IMR-90 (cell line): ENCODE results near the gene CSE1L. TPM values are rescaled to one million over a fixed set of nuclear protein-coding genes. Genes with fewer than 3 reads are reported as not detected.

Experiments
- ATAC-seq: fragments of 200-7000 bp; cut with Tn5 transposase; 2 replicates; pipeline ENCODE4 v1.9.1; 2020; ENCODE audit warnings: low read depth, mild to moderate bottlenecking, moderate library complexity
- BruUV-seq: library from RNA; stranded (reverse); fragments of 400-500 nt; replicated peaks from 2 replicates; lab custom pipeline; 2021; lab: Mats Ljungman, UMichigan
- CTCF ChIA-PET: fragments of 300-600 bp; formaldehyde crosslinking; extraction: SDS; loops from one replicate; lab custom pipeline; 2021; ENCODE audit warnings: antibody characterized with exemption; lab: Yijun Ruan, JAX
- POLR2A ChIA-PET: fragments of 300-600 bp; sonication (Branson Sonifier 250); formaldehyde crosslinking; loops from one replicate; lab custom pipeline; 2022; ENCODE audit warnings: antibody characterized with exemption; ENCODE audit not compliant: unreplicated experiment; lab: Charles Lee
- DNase-seq: peaks from one replicate; pipeline ENCODE4 v3.0.0; 2013
- H2AFZ ChIP-seq: replicated peaks from 2 replicates; pipeline ENCODE3; 2013; ENCODE audit warnings: low read length, mild to moderate bottlenecking; ENCODE audit not compliant: poor library complexity
- H2AK5ac ChIP-seq: 2 replicates; pipeline ENCODE4 v1.6.1; 2013; ENCODE audit warnings: low read depth, low read length, inconsistent platforms
- H2AK9ac ChIP-seq: replicated peaks from 2 replicates; pipeline ENCODE3; 2013; ENCODE audit warnings: mild to moderate bottlenecking, low read depth, low read length, moderate library complexity; ENCODE audit not compliant: poor library complexity
- H2BK120ac ChIP-seq: 2 replicates; pipeline ENCODE4 v1.6.1; 2013; ENCODE audit warnings: low read depth, low read length, inconsistent platforms
- H2BK15ac ChIP-seq: 3 replicates; pipeline ENCODE4 v1.6.1; 2013; ENCODE audit warnings: low read depth, low read length, inconsistent platforms
- H2BK20ac ChIP-seq: 2 replicates; pipeline ENCODE4 v1.6.1; 2013; ENCODE audit warnings: low read depth, mild to moderate bottlenecking, inconsistent platforms, low read length, moderate library complexity
- H2BK5ac ChIP-seq: 2 replicates; pipeline ENCODE4 v1.6.1; 2013; ENCODE audit warnings: mild to moderate bottlenecking, low read depth, low read length, inconsistent platforms; ENCODE audit not compliant: poor library complexity, severe bottlenecking
- H3K14ac ChIP-seq: replicated peaks from 2 replicates; pipeline ENCODE4 v1.6.1; 2013; ENCODE audit warnings: low read depth, low read length, inconsistent platforms
- H3K18ac ChIP-seq: 2 replicates; pipeline ENCODE4 v1.6.1; 2013; ENCODE audit warnings: low read depth, low read length, control low read depth
- H3K23ac ChIP-seq: 2 replicates; pipeline ENCODE4 v1.6.1; 2013; ENCODE audit warnings: low read depth, low read length, inconsistent platforms
- H3K27ac ChIP-seq: 2 replicates; pipeline ENCODE4 v1.5.1; 2013; ENCODE audit warnings: mild to moderate bottlenecking, control low read depth, low read length; ENCODE audit not compliant: insufficient read depth
- H3K27me3 ChIP-seq: 2 replicates; pipeline ENCODE4 v1.6.1; 2013; ENCODE audit warnings: low read length; ENCODE audit not compliant: control insufficient read depth, insufficient read depth
- H3K36me3 ChIP-seq: 2 replicates; pipeline ENCODE4 v1.6.1; 2013; ENCODE audit warnings: low read length, mixed read lengths; ENCODE audit not compliant: control insufficient read depth, insufficient read depth
- H3K4ac ChIP-seq: 2 replicates; pipeline ENCODE4 v1.6.1; 2013; ENCODE audit warnings: low read depth, low read length, inconsistent platforms
- H3K4me1 ChIP-seq: 2 replicates; pipeline ENCODE4 v1.6.1; 2013; ENCODE audit warnings: low read length, mixed read lengths; ENCODE audit not compliant: control insufficient read depth, insufficient read depth
- H3K4me2 ChIP-seq: 2 replicates; pipeline ENCODE4 v1.6.1; 2013; ENCODE audit warnings: low read depth, mild to moderate bottlenecking, control low read depth, low read length, moderate library complexity
- H3K4me3 ChIP-seq: 2 replicates; pipeline ENCODE4 v1.5.1; 2013; ENCODE audit warnings: low read depth, mild to moderate bottlenecking, control low read depth, low read length, moderate library complexity; ENCODE audit not compliant: insufficient read depth
- H3K56ac ChIP-seq: 2 replicates; pipeline ENCODE4 v1.6.1; 2013; ENCODE audit warnings: low read length, inconsistent platforms; ENCODE audit not compliant: insufficient read depth; ENCODE audit errors: extremely low read depth
- H3K79me1 ChIP-seq, 2 experiments: 2 replicates each; pipeline ENCODE4 v1.6.1; 2013; ENCODE audit warnings: low read length in 2 of 2, inconsistent platforms in 1 of 2, low read depth in 1 of 2
- H3K9ac ChIP-seq: 2 replicates; pipeline ENCODE4 v1.6.1; 2013; ENCODE audit warnings: low read depth, low read length, control low read depth
- H3K9me1 ChIP-seq: 2 replicates; pipeline ENCODE4 v1.6.1; 2013; ENCODE audit warnings: low read length, inconsistent platforms; ENCODE audit not compliant: insufficient read depth
- H3K9me3 ChIP-seq: 2 replicates; pipeline ENCODE4 v1.6.1; 2013; ENCODE audit warnings: low read length; ENCODE audit not compliant: control insufficient read depth, insufficient read depth
- H4K20me1 ChIP-seq: 2 replicates; pipeline ENCODE4 v1.6.1; 2013; ENCODE audit warnings: low read length, inconsistent platforms; ENCODE audit not compliant: insufficient read depth
- H4K5ac ChIP-seq: 2 replicates; pipeline ENCODE4 v1.6.1; 2013; ENCODE audit warnings: mild to moderate bottlenecking, low read depth, low read length, control low read depth
- H4K8ac ChIP-seq, 2 experiments: 2 replicates each; pipeline ENCODE4 v1.6.1; 2013; ENCODE audit warnings: low read depth in 2 of 2, low read length in 2 of 2, control low read depth in 1 of 2, inconsistent platforms in 1 of 2
- H4K91ac ChIP-seq: 2 replicates; pipeline ENCODE4 v1.6.1; 2013; ENCODE audit warnings: low read depth, low read length, inconsistent platforms; ENCODE audit not compliant: insufficient read depth
- BHLHE40 ChIP-seq: fragments of 150-350 bp; IDR thresholded peaks from 2 replicates; pipeline ENCODE4 v1.6.1; 2016; ENCODE audit warnings: mild to moderate bottlenecking, low read depth, low read length
- MAFK ChIP-seq: IDR thresholded peaks from 2 replicates; pipeline ENCODE4 v1.6.1; 2012; ENCODE audit warnings: low read depth, low read length, improper control_type of control experiment
- MXI1 ChIP-seq: IDR thresholded peaks from 2 replicates; pipeline ENCODE4 v1.6.1; 2012; ENCODE audit warnings: low read depth, mild to moderate bottlenecking, low read length, moderate library complexity, borderline replicate concordance
- NFE2L2 ChIP-seq: fragments of 150-350 bp; IDR thresholded peaks from 2 replicates; pipeline ENCODE4 v1.6.1; 2016; ENCODE audit warnings: low read depth, mild to moderate bottlenecking, low read length
- POLR2A ChIP-seq: IDR thresholded peaks from 2 replicates; pipeline ENCODE4 v1.6.1; 2012; ENCODE audit warnings: mild to moderate bottlenecking, low read depth, low read length
- WGBS, 2 experiments: methylation state at CpG; one replicate each; pipeline versions ENCODE4 v1.1.5 to v1.1.7; 2013; ENCODE audit warnings: missing lambda C conversion rate in 2 of 2; ENCODE audit not compliant: insufficient read length in 1 of 2; ENCODE audit errors: extremely low coverage in 2 of 2; 5-methylcytosine and 5-hydroxymethylcytosine counted together
- dilution Hi-C: fragments of 300-500 bp; cut with HindIII; formaldehyde crosslinking; loops from one replicate; pipeline ENCODE4 v1.14.3; 2018; ENCODE audit warnings: low sequenced_read_pairs; ENCODE audit not compliant: unreplicated experiment
- in situ Hi-C: fragments of 300-500 bp; cut with MboI; formaldehyde crosslinking; loops from 3 replicates; pipeline ENCODE4 v1.14.3; 2019; ENCODE audit warnings: low sequenced_read_pairs, inconsistent platforms, mixed read lengths
- intact Hi-C: fragments of 100-400 bp; cut with micrococcal nuclease; formaldehyde crosslinking; loops from 2 replicates; pipeline ENCODE4 v1.10.0; 2022
- polyA plus RNA-seq, 3 experiments: library from polyadenylated mRNA; depleted of rRNA; stranded (reverse); fragments of >200 nt; gene quantifications; 2 replicates each; pipeline ENCODE4 v1.2.3, GENCODE V29; 2012; ENCODE audit warnings: low replicate concordance in 1 of 3
- total RNA-seq: library from RNA; depleted of rRNA; stranded (reverse); fragments of >200 nt; gene quantifications from 2 replicates; pipeline ENCODE4 v1.2.3, GENCODE V29; 2012

Gene CSE1L
- total and polyA plus RNA-seq, 2 of the 4 experiments (the other 2 are of a cell fraction) = 34.3 to 81.7 TPM

- Histone ChIP-seq H4K91ac (no peak overlapping the region), H3K23ac (no peak overlapping the region), H3K4me3 (no peak overlapping the region), H4K8ac (no peak overlapping the region), H3K14ac (no peak overlapping the region), H3K18ac (no peak overlapping the region), H2AFZ (no peak overlapping the region), H3K9ac (no peak overlapping the region), H4K20me1 (no peaks in the 10 kb centered on the region), H3K9me1 (no peaks in the 10 kb centered on the region; the same call in 1 of the 2 replicates), H2AK9ac (no peak overlapping the region), H2BK20ac (no peak overlapping the region), H2AK5ac (no peak overlapping the region), H3K9me3 (no peaks in the 10 kb centered on the region), H3K27me3 (no peaks in the 10 kb centered on the region), H3K79me1 (peaks cover 3 to 8% of the 10 kb centered on the region in 2 experiments; a peak in 1 of 4 replicates), H3K4me2 (no peak overlapping the region), H2BK15ac (no peak overlapping the region), H4K5ac (no peak overlapping the region), H3K4me1 (no peaks in the 10 kb centered on the region), H3K27ac (no peak overlapping the region), H2BK120ac (no peak overlapping the region), H2BK5ac (no peak overlapping the region), H3K56ac (no peak overlapping the region), H3K4ac (no peak overlapping the region), H3K36me3 (peaks cover 47% of the 10 kb centered on the region)
- WGBS, 2 experiments = no CpG with 5 or more reads among the region's 12 CpGs
- no TSS peak for BruUV-seq
- no peak for ATAC-seq
- in situ Hi-C loops (no loop called here), intact Hi-C loops (no loop called here), dilution Hi-C loops (no loop called here)
- CTCF ChIA-PET = interaction anchor here (1.2 kb wide), 1 partner anchor 9 kb away, joined by 3 read pairs; no protein-coding TSS in a partner anchor
- TF ChIP-seq NFE2L2 (no peak), MXI1 (no peak), MAFK (no peak), POLR2A (no peak), BHLHE40 (no peak)
- no peak for DNase-seq
- POLR2A ChIA-PET = no interaction called here
Observed at GRCh38 chr20:49009899-49010631, 36.0 kb upstream of the CSE1L start.
